BJ (cell line): Measurements from ENCODE around the gene THSD1. TPM values are rescaled to one million over a fixed set of nuclear protein-coding genes. Genes with fewer than 3 reads are reported as not detected.

Source experiments
- polyA plus RNA-seq: library from polyadenylated mRNA; depleted of rRNA; stranded (reverse); fragments of >200 nt; gene quantifications from 2 replicates; pipeline ENCODE4 v1.2.3, GENCODE V29; 2011; rRNA removed
- small RNA-seq: library from RNA; depleted of rRNA; stranded (forward); fragments of <200 nt; gene quantifications from one replicate; pipeline ENCODE3, GENCODE V24; 2012; ENCODE audit warnings: low replicate concordance, low read depth; ENCODE audit not compliant: insufficient read length

The THSD1 gene
- polyA plus RNA-seq, 1 experiment = 4.5 TPM

Small RNAs within 50 kb of the gene (small RNA-seq; reads per million reads assigned to genes)
- not detected for gene RNY4P24

Other genes starting within 250 kb of the THSD1 start
- gene NEK3, start 246.6 kb downstream of the THSD1 start, polyA plus RNA-seq = 4.8 and 10.1 TPM in 2 replicates
- 10.0 and 19.7 TPM in 2 replicates for gene VPS36, start 44.5 kb upstream of the THSD1 start, polyA plus RNA-seq
- gene CKAP2, start 49.3 kb upstream of the THSD1 start, polyA plus RNA-seq = 9.6 and 17.2 TPM in 2 replicates
- 5.0 and 6.9 TPM in 2 replicates for gene HNRNPA1L2, start 236.3 kb upstream of the THSD1 start, polyA plus RNA-seq
- gene SUGT1, start 246.7 kb upstream of the THSD1 start, polyA plus RNA-seq = 28.5 and 49.6 TPM in 2 replicates